HCT116 (cell line): ENCODE results near the gene STPG2. TPM values are rescaled to one million over a fixed set of nuclear protein-coding genes. Genes with fewer than 3 reads are reported as not detected.

ENCODE experiments used
- ATAC-seq: fragments of 200-7000 bp; cut with Tn5 transposase; 2 replicates; pipeline ENCODE4 v1.9.1; 2020; ENCODE audit warnings: mild to moderate bottlenecking, moderate library complexity
- BruUV-seq: library from RNA; stranded (reverse); fragments of 400-500 nt; replicated peaks from 2 replicates; lab custom pipeline; 2021; lab: Mats Ljungman, UMichigan
- CTCF ChIA-PET: fragments of 300-600 bp; sonication (Branson Sonifier 250); formaldehyde crosslinking; loops from one replicate; lab custom pipeline; 2021; ENCODE audit warnings: antibody characterized with exemption; lab: Charles Lee
- POLR2A ChIA-PET: fragments of 300-600, 350-600 bp; sonication (Branson Sonifier 250); formaldehyde crosslinking; loops from one replicate; lab custom pipeline; 2021; ENCODE audit warnings: antibody characterized with exemption; lab: Charles Lee
- RAD21 ChIA-PET, 2 experiments: fragments of 300-600 bp; sonication (Branson Sonifier 250); formaldehyde crosslinking; loops; one replicate each; lab custom pipeline; 2023; ENCODE audit warnings: low total read pairs in 2 of 2; ENCODE audit not compliant: uncharacterized antibody in 2 of 2, unreplicated experiment in 2 of 2, low non-redundant PET in 1 of 2; lab: Charles Lee
- DNase-seq: peaks from one replicate; pipeline ENCODE4 v3.0.0-alpha.2; 2010; ENCODE audit warnings: low read depth, low spot score
- H2AFZ ChIP-seq: fragments of 200-600 bp; shearing (Covaris generic), sonication (generic); 2 replicates; pipeline ENCODE4 v1.6.1; 2017; ENCODE audit warnings: low read depth, mixed run types, mixed read lengths, antibody characterized with exemption, low read length; ENCODE audit not compliant: poor library complexity, severe bottlenecking
- H3K27ac ChIP-seq: 2 replicates; pipeline ENCODE4 v1.5.1; 2012; ENCODE audit warnings: low read depth, low read length
- H3K27me3 ChIP-seq: fragments of 200-600 bp; sonication (generic); 2 replicates; pipeline ENCODE4 v1.6.1; 2016; ENCODE audit warnings: mixed run types, low read length, mixed read lengths; ENCODE audit not compliant: insufficient read depth
- H3K36me3 ChIP-seq, 2 experiments: fragments of 200-500 bp in 1 of 2; fragments of 200-600 bp in 1 of 2; sonication (Bioruptor generic) in 1 of 2; sonication (generic) in 1 of 2; 2 replicates each; pipeline versions ENCODE4 v1.5.1 to v1.6.1; 2014 to 2016; ENCODE audit warnings: low read length in 2 of 2, inconsistent platforms in 1 of 2, mixed read lengths in 1 of 2, mixed run types in 1 of 2; ENCODE audit not compliant: insufficient read depth in 2 of 2, control insufficient read depth in 1 of 2
- H3K4me1 ChIP-seq, 2 experiments: fragments of 200-600 bp in 1 of 2; sonication (generic) in 1 of 2; 2 replicates each; pipeline versions ENCODE4 v1.5.1 to v1.6.1; 2012 to 2017; ENCODE audit warnings: low read length in 2 of 2, inconsistent platforms in 1 of 2, mild to moderate bottlenecking in 1 of 2, mixed read lengths in 1 of 2, mixed run types in 1 of 2, moderate library complexity in 1 of 2; ENCODE audit not compliant: insufficient read depth in 2 of 2, control insufficient read depth in 1 of 2
- H3K4me2 ChIP-seq: fragments of 200-600 bp; sonication (generic); 2 replicates; pipeline ENCODE4 v1.6.1; 2017; ENCODE audit warnings: mixed run types, low read length, mixed read lengths
- H3K4me3 ChIP-seq, 2 experiments: fragments of 200-600 bp in 1 of 2; sonication (generic) in 1 of 2; replicated peaks in 1 of 2; 2 replicates each; pipeline ENCODE4 v1.5.1; 2011 to 2016; ENCODE audit warnings: low read length in 2 of 2, control low read depth in 1 of 2, low read depth in 1 of 2, mild to moderate bottlenecking in 1 of 2, mixed read lengths in 1 of 2, mixed run types in 1 of 2
- H3K79me2 ChIP-seq: fragments of 200-600 bp; sonication (generic); 2 replicates; pipeline ENCODE4 v1.6.1; 2017; ENCODE audit warnings: mild to moderate bottlenecking, mixed run types, low read length, moderate library complexity, mixed read lengths; ENCODE audit not compliant: insufficient read depth
- H3K9ac ChIP-seq: fragments of 200-600 bp; sonication (generic); 2 replicates; pipeline ENCODE4 v1.6.1; 2016; ENCODE audit warnings: low read length, mixed read lengths
- H3K9me2 ChIP-seq: fragments of 200-600 bp; sonication (generic), shearing (Covaris generic); 2 replicates; pipeline ENCODE4 v1.6.1; 2017; ENCODE audit warnings: mixed run types, mild to moderate bottlenecking, moderate library complexity; ENCODE audit not compliant: insufficient read depth
- H3K9me3 ChIP-seq, 2 experiments: fragments of 200-500 bp in 1 of 2; fragments of 200-600 bp in 1 of 2; sonication (Bioruptor generic) in 1 of 2; sonication (generic) in 1 of 2; 2 replicates each; pipeline ENCODE4 v1.6.1; 2014 to 2017; ENCODE audit warnings: low read length in 2 of 2, mixed read lengths in 2 of 2, inconsistent platforms in 1 of 2, low read depth in 1 of 2, mild to moderate bottlenecking in 1 of 2, mixed run types in 1 of 2, moderate library complexity in 1 of 2; ENCODE audit not compliant: control insufficient read depth in 1 of 2, insufficient read depth in 1 of 2
- H4K20me1 ChIP-seq: fragments of 200-600 bp; sonication (generic), shearing (Covaris generic); 2 replicates; pipeline ENCODE4 v1.6.1; 2017; ENCODE audit warnings: mixed run types, mild to moderate bottlenecking, moderate library complexity; ENCODE audit not compliant: insufficient read depth
- CBX3 ChIP-seq: IDR thresholded peaks from 2 replicates; pipeline ENCODE4 v1.6.1; 2012; ENCODE audit warnings: low read depth
- EGR1 ChIP-seq: IDR thresholded peaks from 2 replicates; pipeline ENCODE4 v1.6.1; 2012; ENCODE audit warnings: low read depth
- ELF1 ChIP-seq: IDR thresholded peaks from 2 replicates; pipeline ENCODE4 v1.6.1; 2012; ENCODE audit warnings: low read depth, borderline replicate concordance
- EZH2 ChIP-seq: fragments of 200-600 bp; sonication (generic); IDR thresholded peaks from 2 replicates; pipeline ENCODE4 v1.6.1; 2017; ENCODE audit warnings: antibody characterized with exemption, mixed run types
- EZH2phosphoT487 ChIP-seq: fragments of 200-600 bp; IDR thresholded peaks from 2 replicates; pipeline ENCODE4 v1.6.1; 2018; ENCODE audit warnings: antibody characterized with exemption, borderline replicate concordance
- FOSL1 ChIP-seq: IDR thresholded peaks from 2 replicates; pipeline ENCODE4 v1.6.1; 2012; ENCODE audit warnings: low read depth
- POLR2AphosphoS5 ChIP-seq: IDR thresholded peaks from 2 replicates; pipeline ENCODE4 v1.6.1; 2011; ENCODE audit warnings: mild to moderate bottlenecking, low read depth, low read length, moderate library complexity
- RAD21 ChIP-seq: IDR thresholded peaks from 2 replicates; pipeline ENCODE4 v1.6.1; 2012; ENCODE audit warnings: low read depth, mild to moderate bottlenecking
- SP1 ChIP-seq: IDR thresholded peaks from 2 replicates; pipeline ENCODE4 v1.6.1; 2012; ENCODE audit warnings: low read depth
- TCF7L2 ChIP-seq: IDR thresholded peaks from 2 replicates; pipeline ENCODE4 v1.7.0; 2011; ENCODE audit warnings: borderline replicate concordance, inconsistent platforms; ENCODE audit not compliant: insufficient read depth, insufficient read length; ENCODE audit errors: extremely low read depth
- YY1 ChIP-seq: IDR thresholded peaks from 2 replicates; pipeline ENCODE4 v1.6.1; 2011; ENCODE audit warnings: low read length, low read depth, moderate library complexity, mild to moderate bottlenecking; ENCODE audit not compliant: insufficient replicate concordance; ENCODE audit errors: extremely low read depth
- intact Hi-C: fragments of 100-400 bp; cut with micrococcal nuclease; formaldehyde crosslinking; loops from 2 replicates; pipeline ENCODE4 v1.10.0; 2022
- total RNA-seq: library from RNA; stranded (reverse); gene quantifications from one replicate; pipeline ENCODE4 v1.2.1, GENCODE V29; 2021; ENCODE audit not compliant: unreplicated experiment
- TF ChIP-seq, protein P1 (sequence below): IDR thresholded peaks from 2 replicates; pipeline ENCODE4 v1.6.1; 2012; ENCODE audit warnings: low read depth
- TF ChIP-seq, protein P2 (sequence below): IDR thresholded peaks from 2 replicates; pipeline ENCODE4 v1.6.1; 2012

STPG2 gene
- total RNA-seq, 1 experiment from 2014 or later: not detected

DNA sequence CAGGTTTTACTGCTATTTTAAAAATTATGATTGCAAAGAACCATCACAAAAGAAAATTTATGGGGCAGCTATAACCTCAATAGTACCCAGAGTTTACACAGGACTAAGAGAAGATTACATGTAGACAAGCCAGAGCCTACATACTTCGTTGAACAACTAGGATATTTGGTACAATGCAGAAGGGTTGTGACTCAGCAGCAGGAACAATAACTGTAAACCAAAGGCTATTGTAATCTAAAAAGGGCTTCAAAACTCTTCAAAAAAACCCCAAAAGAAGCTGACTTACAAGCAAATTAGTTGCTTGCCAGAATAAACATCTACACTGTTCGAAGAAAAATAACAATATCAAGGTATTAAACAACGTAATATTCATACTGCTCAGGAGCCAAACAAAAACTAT, 618.0 kb downstream of the STPG2 start:
- Histone ChIP-seq H3K27me3 (no peaks in the 10 kb centered on the region), H3K4me1 (no peaks in the 10 kb centered on the region), H3K79me2 (no peaks in the 10 kb centered on the region), H3K9me3 (no peaks in the 10 kb centered on the region), H3K4me3 (no peak overlapping the region), H3K9ac (no peak overlapping the region), H4K20me1 (no peaks in the 10 kb centered on the region), H3K27ac (no peak overlapping the region), H3K9me2 (no peaks in the 10 kb centered on the region; the same call in 1 of the 2 replicates)
- DNase-seq: no peak
- intact Hi-C loops: no loop called here
- POLR2A ChIA-PET: no interaction called here
- CTCF ChIA-PET: no interaction called here
- BruUV-seq: no TSS peak
- no peak for ATAC-seq
- RAD21 ChIA-PET: no interaction called here
- TF ChIP-seq SP1 (no peak), YY1 (no peak), EGR1 (no peak), ELF1 (no peak), RAD21 (no peak), POLR2AphosphoS5 (no peak), FOSL1 (no peak), TCF7L2 (no peak), EZH2phosphoT487 (no peak), CBX3 (no peak), EZH2 (no peak)
- TF ChIP-seq, protein P1, sequence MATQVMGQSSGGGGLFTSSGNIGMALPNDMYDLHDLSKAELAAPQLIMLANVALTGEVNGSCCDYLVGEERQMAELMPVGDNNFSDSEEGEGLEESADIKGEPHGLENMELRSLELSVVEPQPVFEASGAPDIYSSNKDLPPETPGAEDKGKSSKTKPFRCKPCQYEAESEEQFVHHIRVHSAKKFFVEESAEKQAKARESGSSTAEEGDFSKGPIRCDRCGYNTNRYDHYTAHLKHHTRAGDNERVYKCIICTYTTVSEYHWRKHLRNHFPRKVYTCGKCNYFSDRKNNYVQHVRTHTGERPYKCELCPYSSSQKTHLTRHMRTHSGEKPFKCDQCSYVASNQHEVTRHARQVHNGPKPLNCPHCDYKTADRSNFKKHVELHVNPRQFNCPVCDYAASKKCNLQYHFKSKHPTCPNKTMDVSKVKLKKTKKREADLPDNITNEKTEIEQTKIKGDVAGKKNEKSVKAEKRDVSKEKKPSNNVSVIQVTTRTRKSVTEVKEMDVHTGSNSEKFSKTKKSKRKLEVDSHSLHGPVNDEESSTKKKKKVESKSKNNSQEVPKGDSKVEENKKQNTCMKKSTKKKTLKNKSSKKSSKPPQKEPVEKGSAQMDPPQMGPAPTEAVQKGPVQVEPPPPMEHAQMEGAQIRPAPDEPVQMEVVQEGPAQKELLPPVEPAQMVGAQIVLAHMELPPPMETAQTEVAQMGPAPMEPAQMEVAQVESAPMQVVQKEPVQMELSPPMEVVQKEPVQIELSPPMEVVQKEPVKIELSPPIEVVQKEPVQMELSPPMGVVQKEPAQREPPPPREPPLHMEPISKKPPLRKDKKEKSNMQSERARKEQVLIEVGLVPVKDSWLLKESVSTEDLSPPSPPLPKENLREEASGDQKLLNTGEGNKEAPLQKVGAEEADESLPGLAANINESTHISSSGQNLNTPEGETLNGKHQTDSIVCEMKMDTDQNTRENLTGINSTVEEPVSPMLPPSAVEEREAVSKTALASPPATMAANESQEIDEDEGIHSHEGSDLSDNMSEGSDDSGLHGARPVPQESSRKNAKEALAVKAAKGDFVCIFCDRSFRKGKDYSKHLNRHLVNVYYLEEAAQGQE: no peak
- TF ChIP-seq, protein P2, sequence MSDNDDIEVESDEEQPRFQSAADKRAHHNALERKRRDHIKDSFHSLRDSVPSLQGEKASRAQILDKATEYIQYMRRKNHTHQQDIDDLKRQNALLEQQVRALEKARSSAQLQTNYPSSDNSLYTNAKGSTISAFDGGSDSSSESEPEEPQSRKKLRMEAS: no peak
- TF ChIP-seq, all 23 proteins: peak for 0
- Histone ChIP-seq H3K36me3 (no peaks in the 10 kb centered on the region), H2AFZ (no peak overlapping the region), H3K4me2 (no peak overlapping the region)
